NCI-H82 (cell line): ENCODE data around the gene CHGA.
A peak's percentile ranks its signal among the peaks of the same experiment; 100 is the strongest.

Source experiments
- DNase-seq: peaks from one replicate; lab custom pipeline; 2025; lab: John Stamatoyannopoulos, UW

CHGA gene

DNA sequence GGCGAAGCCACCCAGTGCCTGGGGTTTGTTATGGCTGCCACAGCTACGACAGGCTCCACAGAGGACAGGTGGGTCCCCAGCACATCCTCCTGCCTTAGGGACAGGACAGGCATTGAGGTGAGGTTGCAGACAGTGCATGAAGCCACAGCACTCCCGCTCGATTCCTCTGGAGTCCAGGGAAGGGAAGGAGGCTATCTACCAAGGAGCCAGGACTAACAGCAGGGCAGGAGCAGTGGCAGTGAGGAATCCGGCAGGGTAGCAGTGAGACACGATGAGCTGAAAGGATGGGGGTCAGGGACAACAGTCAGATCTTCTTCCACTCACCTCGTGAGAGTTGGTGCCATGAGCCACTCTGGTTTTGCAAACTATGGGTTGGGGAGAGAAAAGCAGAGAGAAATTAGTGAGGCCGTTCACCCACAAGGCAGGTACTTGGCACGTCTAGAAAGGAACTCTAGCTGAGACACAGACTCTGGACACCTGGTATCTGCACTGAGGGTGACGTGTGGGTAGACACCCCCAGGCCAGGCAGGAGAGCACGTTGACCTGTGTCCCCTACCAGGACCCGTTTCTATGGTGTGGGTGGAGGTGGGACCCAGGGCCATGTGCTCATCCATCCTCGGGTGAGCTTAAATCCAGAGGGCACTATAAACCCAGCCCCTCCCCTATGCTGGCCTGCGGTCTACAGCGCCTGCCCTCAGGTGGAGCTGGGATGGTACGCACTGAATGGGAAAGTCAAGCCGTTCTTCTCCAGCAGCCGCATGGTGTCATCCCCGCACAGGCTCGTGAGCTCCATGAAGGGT lies 39.3 kb downstream of the CHGA start:
- no peak for DNase-seq

DNA sequence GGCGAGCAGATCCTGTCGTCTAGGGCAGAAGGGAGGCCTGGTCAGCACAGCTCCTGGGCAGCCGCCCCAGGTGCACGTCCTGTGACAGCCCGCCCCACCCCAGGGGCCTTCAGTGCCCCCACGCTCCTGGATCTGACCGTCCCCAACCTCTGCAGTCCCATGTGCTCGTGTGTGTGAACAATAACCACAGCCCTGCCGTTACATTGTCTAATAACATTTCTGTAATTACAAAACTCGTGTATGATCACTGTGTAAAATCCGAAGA lies 39.8 kb downstream of the CHGA start:
- DNase-seq: no peak

GRCh38 chr14:92963301-92964123 lies 40.6 kb downstream of the CHGA start:
- peak; percentile 41 for DNase-seq

GRCh38 chr14:92964124-92965109 lies 41.5 kb downstream of the CHGA start:
- DNase-seq: no peak

DNA sequence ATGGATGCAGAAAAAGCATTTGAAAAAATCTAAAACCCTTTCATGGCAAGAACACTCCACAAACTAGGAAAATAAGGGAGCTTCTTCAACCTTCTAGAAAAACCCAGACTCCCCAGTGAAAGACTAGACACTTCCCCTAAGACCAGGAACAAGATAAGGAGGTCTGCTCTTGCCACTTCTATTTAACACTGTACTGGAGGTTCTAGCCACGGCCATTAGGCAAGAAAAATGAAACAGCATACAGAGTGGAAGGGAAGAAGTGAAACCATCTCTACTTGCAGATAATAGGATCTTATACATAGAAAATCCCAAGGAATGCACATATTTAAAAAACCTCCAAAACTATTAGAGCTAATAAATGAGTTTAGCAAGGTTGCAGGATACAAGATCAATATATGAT lies 42.3 kb downstream of the CHGA start:
- no peak for DNase-seq

- DNase-seq: no peak
Measured at GRCh38 chr14:92967346-92967926, 44.5 kb downstream of the CHGA start.

DNA sequence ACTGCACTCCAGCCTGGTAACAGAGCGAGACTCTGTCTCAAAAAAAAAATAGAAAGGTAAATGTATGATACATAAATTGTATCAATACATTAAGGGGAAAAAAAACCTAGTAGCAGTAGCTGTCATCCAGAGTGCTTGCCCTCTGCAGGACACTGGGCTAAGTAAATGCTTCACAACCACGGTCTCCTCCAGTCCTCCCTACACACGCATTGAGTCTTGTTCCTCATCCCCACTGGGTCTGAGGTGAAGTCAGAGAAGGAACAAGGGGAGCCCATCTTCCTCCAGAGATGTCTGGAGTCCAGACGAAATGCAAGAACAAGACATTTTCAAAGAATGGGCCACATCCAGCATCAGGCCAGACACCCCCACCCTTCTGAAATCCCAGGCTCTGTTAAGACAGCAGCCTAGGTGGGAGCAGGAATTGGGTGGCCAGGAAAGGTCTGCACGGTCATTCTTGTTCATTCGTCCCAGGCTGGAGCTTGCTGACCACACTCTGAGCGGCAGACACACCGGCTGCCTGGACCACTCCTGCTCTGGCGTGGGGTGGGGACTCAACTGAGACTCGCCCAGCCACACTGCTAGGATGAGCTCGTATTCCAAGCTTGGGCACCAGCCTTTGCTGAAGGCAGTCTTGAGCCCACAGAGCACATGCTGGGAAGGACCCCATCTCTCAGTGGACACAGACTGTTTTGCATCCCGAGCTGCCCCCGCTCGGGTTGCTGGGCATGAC lies 45.5 kb downstream of the CHGA start:
- DNase-seq: no peak

DNA sequence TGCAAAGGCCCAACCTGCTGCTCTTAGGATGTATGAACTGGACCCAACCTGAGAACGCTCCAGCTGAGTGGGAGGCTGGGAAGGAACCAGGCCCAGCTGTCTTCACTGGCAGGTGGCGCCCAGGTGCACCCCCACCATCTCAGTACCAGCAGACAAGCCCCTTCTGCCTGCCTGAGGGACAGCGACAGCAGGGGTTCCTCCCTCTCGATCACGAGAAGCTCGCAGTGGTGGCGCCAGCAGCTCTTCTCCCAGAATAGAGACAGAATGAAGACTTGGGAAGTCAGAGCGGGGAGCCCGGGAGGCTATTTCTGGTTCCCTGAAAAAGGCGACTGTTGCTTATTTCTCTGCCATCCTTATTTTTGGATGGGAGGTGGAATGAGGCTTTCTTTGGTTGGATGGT lies 46.5 kb downstream of the CHGA start:
- no peak for DNase-seq

DNA sequence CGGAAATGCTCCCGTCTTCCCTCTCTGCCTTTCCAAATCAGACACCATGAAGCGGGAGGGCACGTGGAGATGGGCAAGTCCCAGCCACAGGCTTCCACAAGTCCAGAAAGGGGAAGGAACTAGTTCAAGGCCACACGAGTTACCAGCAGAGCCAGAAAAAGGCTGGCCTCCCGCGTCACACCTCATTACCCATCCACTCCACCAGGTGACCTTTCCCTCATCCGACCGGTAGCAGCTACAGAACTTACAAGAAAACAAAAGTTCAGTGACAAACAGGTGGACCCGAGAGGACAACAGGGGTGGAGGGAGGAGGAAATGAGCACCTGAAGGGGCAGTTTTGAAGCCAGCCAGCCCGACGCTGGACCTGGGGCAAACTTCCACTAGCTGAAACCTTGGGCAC lies 46.9 kb downstream of the CHGA start:
- DNase-seq: no peak

- DNase-seq: no peak
Measured at GRCh38 chr14:92970271-92970670, 47.3 kb downstream of the CHGA start.

DNA sequence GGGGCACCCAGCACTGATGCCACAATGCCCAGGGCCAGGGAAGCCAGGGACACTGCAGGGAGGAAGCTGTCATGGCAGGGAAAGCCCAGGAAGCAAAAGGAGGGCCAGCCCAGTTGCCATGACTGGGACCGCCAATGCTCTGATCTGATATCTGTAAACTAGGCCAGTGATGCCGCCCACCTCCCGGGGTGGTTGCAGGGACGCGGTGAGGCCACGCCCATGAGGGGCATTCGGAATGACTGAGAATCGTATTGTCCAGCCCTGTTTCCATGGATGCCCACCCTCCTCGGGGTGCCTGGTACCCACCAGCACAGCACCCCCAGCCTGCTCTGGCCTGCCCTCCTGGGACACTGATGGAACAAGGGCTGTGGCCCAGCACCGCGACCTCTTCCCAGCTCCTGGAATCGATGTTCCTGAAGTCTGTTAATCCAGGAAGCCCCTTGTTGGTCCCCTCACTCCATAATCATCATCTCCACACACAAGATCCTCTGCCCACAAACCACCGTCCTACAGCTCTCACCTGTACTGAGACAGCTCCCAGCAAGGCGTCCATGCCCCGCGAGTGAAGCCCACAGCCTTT lies 48.7 kb downstream of the CHGA start:
- DNase-seq: no peak

GRCh38 chr14:92973261-92973797 lies 50.4 kb downstream of the CHGA start:
- peak; percentile 68 for DNase-seq

GRCh38 chr14:92973798-92974372 lies 50.9 kb downstream of the CHGA start:
- DNase-seq: no peak

GRCh38 chr14:92974541-92975345 lies 51.8 kb downstream of the CHGA start:
- no peak for DNase-seq

DNA sequence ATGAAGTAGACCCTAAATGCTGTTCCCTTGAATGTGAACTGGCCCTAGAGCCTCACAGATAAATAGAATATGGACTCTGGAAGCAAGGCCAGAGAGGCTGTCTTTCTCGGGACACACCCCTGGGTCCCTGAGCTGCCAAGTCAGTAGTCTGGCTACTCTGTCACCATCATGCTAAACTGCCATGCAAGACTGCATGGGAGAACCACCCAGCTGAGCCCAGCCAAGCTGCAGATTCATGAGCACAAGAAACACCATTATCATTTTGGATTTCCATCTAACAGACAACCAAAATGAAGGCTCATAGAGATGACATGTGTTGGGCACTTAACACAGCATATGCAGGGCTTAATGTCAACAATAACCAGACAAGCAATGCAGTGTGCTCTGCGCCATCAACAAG lies 53.3 kb downstream of the CHGA start:
- no peak for DNase-seq

GRCh38 chr14:92978229-92979021 lies 55.5 kb downstream of the CHGA start:
- no peak for DNase-seq

GRCh38 chr14:92980866-92981265 lies 57.9 kb downstream of the CHGA start:
- no peak for DNase-seq

DNA sequence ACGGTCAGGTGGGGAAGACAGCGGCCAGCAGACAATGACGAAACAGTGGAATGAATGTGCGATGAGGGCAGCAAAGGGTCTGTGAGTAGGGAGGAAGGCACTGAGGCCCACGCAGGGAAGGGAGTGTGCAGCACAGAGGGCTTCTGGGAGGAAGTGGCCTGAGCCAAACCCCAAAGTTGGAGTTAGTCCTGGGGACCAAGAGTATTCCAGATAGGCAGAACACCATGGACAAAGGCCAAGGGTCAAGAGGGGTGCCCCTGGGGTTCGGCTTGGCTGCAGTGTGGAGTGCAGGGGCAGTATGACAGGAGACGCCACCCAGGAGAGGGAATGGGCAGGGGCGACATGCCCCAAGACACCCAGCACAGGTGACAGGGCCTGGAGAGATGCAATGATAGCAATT lies 58.8 kb downstream of the CHGA start:
- no peak for DNase-seq

DNA sequence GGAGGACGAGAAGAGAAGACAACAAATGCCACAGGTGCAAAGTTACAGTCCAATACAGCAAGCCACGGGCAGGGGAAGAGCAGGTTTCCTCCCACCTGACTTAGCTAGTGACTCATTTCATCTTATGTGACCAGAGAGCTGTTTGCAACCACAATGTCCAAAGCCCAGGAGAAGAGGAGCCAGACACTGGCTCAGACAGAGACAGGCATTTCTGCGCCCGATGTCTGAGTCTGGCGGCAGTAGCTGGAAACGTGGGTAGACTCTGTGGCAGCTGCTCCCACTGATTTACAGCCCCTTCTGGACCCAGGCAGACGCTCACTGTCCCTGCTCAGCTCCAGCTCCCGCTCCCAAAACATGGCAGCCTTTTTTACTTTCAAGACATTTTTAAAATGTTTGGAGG lies 60.0 kb downstream of the CHGA start:
- DNase-seq: no peak
